Loucy (cell line): Measurements from ENCODE around the gene NIPAL3.
"Not testable (repeated sequence)": the region's sequence is repeated elsewhere in the genome, so short reads cannot be mapped to it uniquely, and the experiment has no call there.

Experiments
- H2AFZ ChIP-seq: fragments of 200-600 bp; sonication (generic); 2 replicates; pipeline ENCODE4 v1.6.0; 2016; ENCODE audit warnings: antibody characterized with exemption, mild to moderate bottlenecking, low read length, moderate library complexity
- H3F3A ChIP-seq: fragments of 200-600 bp; 2 replicates; pipeline ENCODE4 v1.6.0; 2016; ENCODE audit warnings: antibody characterized with exemption, low read depth, mild to moderate bottlenecking
- H3K27me3 ChIP-seq: fragments of 200-600 bp; sonication (generic); 2 replicates; pipeline ENCODE4 v1.6.1; 2014; ENCODE audit warnings: low read length, mild to moderate bottlenecking; ENCODE audit not compliant: insufficient read depth, poor library complexity, severe bottlenecking
- H3K36me3 ChIP-seq: fragments of 200-600 bp; sonication (generic); 2 replicates; pipeline ENCODE4 v1.6.1; 2016; ENCODE audit warnings: low read length; ENCODE audit not compliant: insufficient read depth
- H3K4me1 ChIP-seq: fragments of 200-600 bp; sonication (generic); 2 replicates; pipeline ENCODE4 v1.5.1; 2014; ENCODE audit warnings: low read length, mild to moderate bottlenecking; ENCODE audit not compliant: insufficient read depth, poor library complexity, severe bottlenecking
- H3K4me2 ChIP-seq: fragments of 200-600 bp; sonication (generic); 2 replicates; pipeline ENCODE4 v1.6.0; 2014; ENCODE audit warnings: antibody characterized with exemption, low read length, low read depth, mild to moderate bottlenecking; ENCODE audit not compliant: poor library complexity, severe bottlenecking
- H3K4me3 ChIP-seq: fragments of 200-600 bp; sonication (generic); 2 replicates; pipeline ENCODE4 v1.5.1; 2014; ENCODE audit warnings: low read length, mild to moderate bottlenecking, mixed read lengths; ENCODE audit not compliant: poor library complexity, severe bottlenecking
- H3K79me2 ChIP-seq: fragments of 200-600 bp; sonication (generic); 2 replicates; pipeline ENCODE4 v1.6.1; 2014; ENCODE audit warnings: low read length; ENCODE audit not compliant: insufficient read depth
- H3K9ac ChIP-seq: fragments of 200-600 bp; sonication (generic); 2 replicates; pipeline ENCODE4 v1.6.0; 2014; ENCODE audit warnings: mild to moderate bottlenecking, low read depth, low read length, moderate library complexity; ENCODE audit not compliant: poor library complexity, severe bottlenecking
- H3K9me2 ChIP-seq: fragments of 200-600 bp; sonication (generic); replicated peaks from 2 replicates; pipeline ENCODE4 v1.6.1; 2016; ENCODE audit warnings: low read depth, low read length, mixed read lengths
- H3K9me3 ChIP-seq: fragments of 200-600 bp; sonication (generic); 2 replicates; pipeline ENCODE4 v1.6.1; 2014; ENCODE audit warnings: mild to moderate bottlenecking, antibody characterized with exemption, low read length, low read depth; ENCODE audit not compliant: insufficient read depth
- H4K20me1 ChIP-seq: fragments of 200-600 bp; sonication (generic); 2 replicates; pipeline ENCODE4 v1.6.0; 2014; ENCODE audit warnings: antibody characterized with exemption, low read length, mild to moderate bottlenecking; ENCODE audit not compliant: insufficient read depth, poor library complexity, severe bottlenecking
- EZH2phosphoT487 ChIP-seq: fragments of 200-600 bp; IDR thresholded peaks from 2 replicates; pipeline ENCODE4 v1.6.1; 2018; ENCODE audit warnings: antibody characterized with exemption, mild to moderate bottlenecking, moderate library complexity, borderline replicate concordance
- TF ChIP-seq, protein P1 (sequence below): fragments of 200-600 bp; sonication (generic); conservative IDR thresholded peaks from 2 replicates; pipeline ENCODE4 v1.5.1; 2014; ENCODE audit warnings: mild to moderate bottlenecking, antibody characterized with exemption, low read length

NIPAL3 gene

DNA sequence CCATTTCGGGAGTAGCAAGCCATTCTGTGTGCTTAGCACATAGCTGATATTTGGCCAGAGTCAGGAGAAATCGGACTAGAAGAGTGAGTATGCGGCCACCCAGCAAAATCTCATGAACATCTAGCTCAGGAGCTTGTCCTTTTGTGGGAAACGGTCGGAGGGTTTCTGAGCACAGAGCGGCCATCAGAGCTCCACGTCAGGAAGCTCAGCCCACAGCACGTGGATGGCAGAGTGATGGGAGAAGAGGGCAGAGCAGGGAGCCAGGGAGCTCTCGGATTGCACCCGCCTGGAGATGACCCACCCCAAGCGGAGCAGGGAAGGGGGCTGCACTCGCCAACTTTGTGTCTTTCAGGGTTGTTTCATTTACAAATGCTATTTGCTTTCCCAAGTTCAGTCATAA lies 100.9 kb downstream of the NIPAL3 start:
- H2AFZ ChIP-seq: no peak overlapping the region
- peaks cover 27% of the 10 kb centered on the region for H3K79me2 ChIP-seq
- H3K4me2 ChIP-seq: no peak overlapping the region

DNA sequence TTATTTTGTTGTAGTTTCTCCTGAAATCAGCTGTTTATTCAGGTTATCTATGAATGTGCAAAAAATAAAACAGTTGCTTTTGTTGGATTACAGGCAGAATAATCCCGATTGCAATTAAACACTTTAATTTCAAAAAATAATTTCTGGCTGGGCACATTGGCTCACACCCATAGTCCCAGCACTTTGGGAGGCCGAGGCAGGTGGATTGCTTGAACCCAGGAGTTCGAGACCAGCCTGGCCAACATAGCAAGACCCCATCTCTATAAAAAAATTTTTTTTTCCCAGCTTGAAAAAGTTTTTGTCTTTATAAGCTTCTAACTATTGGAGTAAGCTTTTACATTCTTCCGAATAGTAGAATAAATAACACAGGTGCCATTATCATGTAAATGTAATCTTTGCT lies 102.3 kb downstream of the NIPAL3 start:
- Histone ChIP-seq H3K9me2 (no peaks in the 10 kb centered on the region), H3F3A (no peaks in the 10 kb centered on the region), H3K4me2 (no peak overlapping the region), H3K4me3 (no peak overlapping the region), H3K36me3 (peaks cover 8% of the 10 kb centered on the region; the same call in 1 of the 2 replicates), H2AFZ (no peak overlapping the region), H3K79me2 (peaks cover 16% of the 10 kb centered on the region), H3K27me3 (no peaks in the 10 kb centered on the region), H4K20me1 (no peaks in the 10 kb centered on the region), H3K9ac (no peak overlapping the region), H3K9me3 (no peaks in the 10 kb centered on the region), H3K4me1 (no peaks in the 10 kb centered on the region)
- TF ChIP-seq, protein P1, sequence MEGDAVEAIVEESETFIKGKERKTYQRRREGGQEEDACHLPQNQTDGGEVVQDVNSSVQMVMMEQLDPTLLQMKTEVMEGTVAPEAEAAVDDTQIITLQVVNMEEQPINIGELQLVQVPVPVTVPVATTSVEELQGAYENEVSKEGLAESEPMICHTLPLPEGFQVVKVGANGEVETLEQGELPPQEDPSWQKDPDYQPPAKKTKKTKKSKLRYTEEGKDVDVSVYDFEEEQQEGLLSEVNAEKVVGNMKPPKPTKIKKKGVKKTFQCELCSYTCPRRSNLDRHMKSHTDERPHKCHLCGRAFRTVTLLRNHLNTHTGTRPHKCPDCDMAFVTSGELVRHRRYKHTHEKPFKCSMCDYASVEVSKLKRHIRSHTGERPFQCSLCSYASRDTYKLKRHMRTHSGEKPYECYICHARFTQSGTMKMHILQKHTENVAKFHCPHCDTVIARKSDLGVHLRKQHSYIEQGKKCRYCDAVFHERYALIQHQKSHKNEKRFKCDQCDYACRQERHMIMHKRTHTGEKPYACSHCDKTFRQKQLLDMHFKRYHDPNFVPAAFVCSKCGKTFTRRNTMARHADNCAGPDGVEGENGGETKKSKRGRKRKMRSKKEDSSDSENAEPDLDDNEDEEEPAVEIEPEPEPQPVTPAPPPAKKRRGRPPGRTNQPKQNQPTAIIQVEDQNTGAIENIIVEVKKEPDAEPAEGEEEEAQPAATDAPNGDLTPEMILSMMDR: no peak

More for the DNA sequence above, 100.9 kb downstream of the NIPAL3 start:
- Histone ChIP-seq H3K4me3 (no peak overlapping the region), H3K4me1 (no peaks in the 10 kb centered on the region), H3K9me2 (no peaks in the 10 kb centered on the region), H3K9ac (no peak overlapping the region), H3F3A (no peaks in the 10 kb centered on the region), H4K20me1 (no peaks in the 10 kb centered on the region), H3K27me3 (no peaks in the 10 kb centered on the region), H3K36me3 (peaks cover 8% of the 10 kb centered on the region; the same call in 1 of the 2 replicates), H3K9me3 (no peaks in the 10 kb centered on the region)
- TF ChIP-seq, protein P1: no peak
- no peak for TF ChIP-seq EZH2phosphoT487

DNA sequence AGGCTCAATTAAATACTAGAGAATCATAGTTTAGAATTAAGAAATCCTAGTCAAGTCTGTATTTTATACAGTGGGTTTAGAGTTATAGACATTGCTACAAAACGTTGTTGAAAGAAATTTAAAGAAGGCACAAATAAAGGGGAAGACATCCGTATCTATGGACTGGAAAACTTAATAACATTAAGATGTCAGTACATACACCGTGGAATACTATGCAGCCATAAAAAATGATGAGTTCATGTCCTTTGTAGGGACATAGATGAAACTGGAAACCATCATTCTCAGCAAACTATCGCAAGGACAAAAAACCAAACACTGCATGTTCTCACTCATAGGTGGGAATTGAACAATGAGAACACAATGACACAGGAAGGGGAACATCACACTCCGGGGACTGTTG lies 104.7 kb downstream of the NIPAL3 start:
- not testable (repeated sequence) for H3K9me2 ChIP-seq, H3F3A ChIP-seq, H3K27me3 ChIP-seq, H3K9me3 ChIP-seq, H3K36me3 ChIP-seq, H4K20me1 ChIP-seq, H3K4me3 ChIP-seq, H3K4me2 ChIP-seq, H3K4me1 ChIP-seq, H3K9ac ChIP-seq, H2AFZ ChIP-seq
- H3K79me2 ChIP-seq: peaks cover 14% of the 10 kb centered on the region
